Rectal smooth muscle tissue (tissue), 1 donor: ENCODE results near the gene B3GNT8.
A peak's percentile ranks its signal among the peaks of the same experiment; 100 is the strongest.
"Not testable (repeated sequence)": the region's sequence is repeated elsewhere in the genome, so short reads cannot be mapped to it uniquely, and the experiment has no call there.

ENCODE experiments used
- H3K27ac ChIP-seq: one replicate; pipeline ENCODE4 v1.7.0; 2013; ENCODE audit warnings: low read depth, low read length, inconsistent platforms
- H3K27me3 ChIP-seq: one replicate; pipeline ENCODE4 v1.7.0; 2013; ENCODE audit warnings: low read length; ENCODE audit not compliant: control insufficient read depth, insufficient read depth
- H3K36me3 ChIP-seq: one replicate; pipeline ENCODE4 v1.7.0; 2013; ENCODE audit warnings: low read length; ENCODE audit not compliant: control insufficient read depth, insufficient read depth
- H3K4me1 ChIP-seq: one replicate; pipeline ENCODE4 v1.7.0; 2013; ENCODE audit warnings: low read length; ENCODE audit not compliant: control insufficient read depth, insufficient read depth
- H3K4me3 ChIP-seq: one replicate; pipeline ENCODE4 v1.7.0; 2013; ENCODE audit warnings: low read length
- H3K9ac ChIP-seq: one replicate; pipeline ENCODE4 v1.7.0; 2013; ENCODE audit warnings: low read length

Gene B3GNT8

DNA sequence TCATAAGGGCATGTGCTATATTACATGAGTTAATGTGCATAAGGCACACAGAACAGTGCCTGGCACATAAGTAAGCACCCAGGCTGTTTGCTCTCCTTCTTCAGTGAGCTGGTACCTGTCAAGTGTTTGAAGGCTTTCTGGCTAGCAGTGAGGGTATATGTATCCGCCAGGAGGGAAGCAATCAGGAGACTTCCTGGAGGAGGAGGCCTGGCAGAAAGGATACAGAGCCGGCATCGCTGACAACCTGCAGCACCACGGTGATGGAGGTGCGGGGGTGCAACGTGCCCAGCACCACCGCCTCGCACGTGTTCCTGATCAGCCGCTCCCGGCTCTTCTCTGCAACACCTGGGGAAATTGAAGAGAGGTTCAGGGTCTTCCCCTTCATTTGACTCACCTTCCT, 35.6 kb downstream of the B3GNT8 start:
- no peak overlapping the region for H3K27ac ChIP-seq
- no peak overlapping the region for H3K9ac ChIP-seq
- H3K27me3 ChIP-seq = no peaks in the 10 kb centered on the region
- peaks cover 26% of the 10 kb centered on the region for H3K36me3 ChIP-seq
- H3K4me3 ChIP-seq = no peak overlapping the region
- H3K4me1 ChIP-seq = peaks cover 3% of the 10 kb centered on the region

DNA sequence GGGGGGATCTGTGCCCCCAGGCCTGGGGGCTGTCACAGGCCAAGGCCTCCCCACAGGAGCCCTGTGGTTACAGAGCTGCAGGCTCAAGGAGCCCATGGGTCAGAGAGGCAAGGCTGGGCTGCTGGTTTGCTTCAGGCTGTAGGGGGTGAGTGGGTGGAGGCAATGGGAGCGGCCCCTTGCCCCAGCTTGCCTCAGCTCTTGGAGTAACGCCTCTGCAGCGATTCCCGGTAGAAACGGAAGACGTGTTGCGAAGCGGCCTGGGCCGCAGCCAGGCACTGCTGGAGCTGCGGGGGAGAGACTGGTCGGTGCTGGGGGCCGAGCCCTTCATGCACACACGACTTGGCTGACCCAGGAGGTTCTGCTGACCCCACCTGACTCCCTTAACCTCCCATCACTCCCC, 40.7 kb downstream of the B3GNT8 start:
- Histone ChIP-seq H3K4me3 (no peak overlapping the region), H3K4me1 (no peaks in the 10 kb centered on the region), H3K27me3 (no peaks in the 10 kb centered on the region), H3K27ac (no peak overlapping the region), H3K9ac (no peak overlapping the region), H3K36me3 (peaks cover 26% of the 10 kb centered on the region)

DNA sequence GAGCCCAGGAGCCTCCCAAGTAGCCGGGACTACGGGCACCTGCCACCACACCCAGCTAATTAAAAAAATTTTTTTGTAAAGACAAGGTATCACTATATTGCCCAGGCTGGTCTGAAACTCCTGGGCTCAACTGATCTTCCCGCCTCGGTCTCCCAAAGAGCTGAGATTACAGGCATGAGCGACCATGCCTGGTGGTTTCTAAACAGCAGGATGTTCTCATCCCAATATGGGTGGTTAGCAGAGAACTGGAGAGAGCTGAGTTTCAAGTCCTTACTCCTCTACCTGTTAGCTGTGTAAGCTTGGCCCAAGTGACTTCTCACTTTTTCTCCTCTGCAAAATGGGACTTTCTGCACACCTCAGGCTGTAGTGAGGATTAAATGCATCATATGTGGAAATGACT, 42.8 kb downstream of the B3GNT8 start:
- no peaks in the 10 kb centered on the region for H3K4me1 ChIP-seq
- no peak overlapping the region for H3K9ac ChIP-seq
- H3K27me3 ChIP-seq = no peaks in the 10 kb centered on the region
- no peak overlapping the region for H3K27ac ChIP-seq
- H3K36me3 ChIP-seq = peaks cover 11% of the 10 kb centered on the region
- H3K4me3 ChIP-seq = no peak overlapping the region

DNA sequence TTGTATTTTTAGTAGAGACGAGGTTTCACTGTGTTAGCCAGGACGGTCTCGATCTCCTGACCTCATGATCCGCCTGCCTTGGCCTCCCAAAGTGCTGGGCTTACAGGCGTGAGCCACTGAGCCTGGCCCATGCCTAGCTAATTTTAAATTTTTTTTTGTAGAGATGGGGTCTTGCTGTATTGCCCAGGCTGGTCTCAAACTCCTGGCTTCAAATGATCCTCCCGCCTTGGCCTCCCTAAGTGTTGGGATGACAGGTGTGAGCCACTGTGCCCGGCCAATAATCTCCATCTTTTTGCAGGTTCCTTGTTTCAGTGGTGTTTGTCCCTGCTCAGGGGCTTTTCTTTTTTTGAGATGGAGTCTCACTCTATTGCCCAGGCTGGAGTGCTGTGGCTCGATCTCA, 45.6 kb downstream of the B3GNT8 start:
- H3K27me3 ChIP-seq, H3K9ac ChIP-seq, H3K4me1 ChIP-seq, H3K27ac ChIP-seq, H3K4me3 ChIP-seq, H3K36me3 ChIP-seq: not testable (repeated sequence)

DNA sequence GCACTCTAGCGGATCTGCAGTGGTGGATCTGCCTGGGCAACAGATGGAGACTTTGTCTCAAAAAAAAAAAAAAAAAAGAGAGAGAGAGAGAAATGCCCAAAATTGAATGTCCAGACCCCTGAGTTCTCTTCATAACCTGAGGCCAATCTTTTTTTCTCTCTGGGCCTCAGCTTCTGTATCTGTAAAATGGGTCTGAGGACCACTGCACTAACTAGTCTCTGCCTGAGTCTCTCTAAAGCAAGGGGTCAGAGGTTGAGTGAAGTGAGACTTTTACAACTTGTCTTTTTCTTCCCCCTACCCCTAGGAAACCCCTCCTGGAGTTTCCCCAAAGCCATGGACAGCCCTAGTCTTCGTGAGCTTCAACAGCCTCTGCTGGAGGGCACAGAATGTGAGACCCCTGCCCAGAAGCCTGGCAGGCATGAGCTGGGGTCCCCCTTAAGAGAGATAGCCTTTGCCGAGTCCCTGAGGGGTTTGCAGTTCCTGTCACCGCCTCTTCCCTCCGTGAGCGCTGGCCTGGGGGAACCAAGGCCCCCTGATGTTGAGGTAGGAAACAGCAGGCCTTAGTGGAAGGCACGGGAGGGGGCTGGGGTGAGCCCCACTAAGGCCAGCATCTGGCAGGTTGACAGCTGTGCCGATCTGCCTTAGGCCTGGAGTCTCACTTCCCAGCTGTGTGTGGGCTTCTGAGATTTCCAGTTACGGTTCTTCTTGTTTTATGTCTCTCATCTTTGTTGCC, 49.0 kb downstream of the B3GNT8 start:
- no peaks in the 10 kb centered on the region for H3K27me3 ChIP-seq
- H3K4me1 ChIP-seq = peaks cover 14% of the 10 kb centered on the region
- peaks cover 2% of the 10 kb centered on the region for H3K36me3 ChIP-seq
- H3K27ac ChIP-seq = peak overlapping the region; percentile 75
- no peak overlapping the region for H3K9ac ChIP-seq
- H3K4me3 ChIP-seq = no peak overlapping the region

DNA sequence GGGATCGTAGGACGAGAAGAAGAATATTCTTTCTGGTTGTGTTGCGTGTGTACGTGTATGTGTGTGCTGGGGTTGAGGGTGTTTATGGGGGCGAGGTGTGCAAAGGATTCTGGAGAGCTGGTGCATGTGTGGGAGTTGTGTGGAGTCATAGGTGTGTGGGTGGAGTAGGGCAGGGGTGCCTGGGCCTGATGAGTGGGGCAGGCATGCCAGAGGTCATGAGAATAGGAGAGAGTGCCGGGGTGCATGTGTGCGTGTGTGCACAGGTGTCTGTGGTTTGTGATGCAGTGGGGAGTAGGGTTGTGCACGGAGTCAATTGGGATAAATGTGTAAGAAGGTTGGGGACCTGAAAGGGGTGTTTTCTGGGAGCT, 50.2 kb downstream of the B3GNT8 start:
- Histone ChIP-seq H3K9ac (peak overlapping the region; percentile 19), H3K4me1 (peaks cover 14% of the 10 kb centered on the region), H3K4me3 (peak overlapping the region; percentile 62), H3K36me3 (no peaks in the 10 kb centered on the region), H3K27ac (peak overlapping the region; percentile 55), H3K27me3 (no peaks in the 10 kb centered on the region)

DNA sequence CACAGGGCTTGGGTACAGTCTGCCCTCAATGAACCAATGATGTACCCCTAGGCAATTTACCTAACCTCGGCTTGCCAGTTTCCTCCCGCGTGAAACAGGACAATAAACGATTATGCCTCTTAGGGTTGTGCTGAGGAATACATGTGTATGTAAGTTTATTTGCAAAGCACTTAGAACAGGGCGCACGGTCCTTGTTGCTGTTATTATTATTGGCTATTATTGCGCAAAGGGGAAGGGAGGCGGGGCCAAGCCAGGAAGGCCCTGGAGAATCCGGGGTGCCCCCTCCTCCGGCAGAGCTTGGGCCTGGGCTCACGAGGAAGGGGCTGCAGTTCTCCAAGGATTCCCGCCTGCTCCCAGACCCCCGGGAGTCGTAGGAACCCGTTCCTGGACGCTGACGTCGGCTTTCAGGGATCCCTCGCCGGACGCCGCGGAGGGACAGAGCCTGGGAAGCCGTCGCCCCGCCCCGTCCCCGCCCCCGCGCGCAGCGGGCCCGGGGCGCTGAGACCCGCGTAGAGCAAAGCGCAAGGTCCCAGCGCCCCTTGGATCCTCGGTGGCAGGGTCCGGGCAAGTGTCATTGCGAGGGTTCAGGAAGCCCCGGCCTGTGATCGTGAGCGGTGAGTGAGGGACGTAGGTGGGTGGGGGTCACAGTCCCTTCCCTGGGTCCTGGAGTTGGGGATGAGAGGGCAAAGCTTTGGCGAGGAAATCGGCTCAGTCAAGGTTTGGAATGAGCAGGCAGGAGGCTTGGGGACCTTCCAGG, 50.8 kb downstream of the B3GNT8 start, which contains the start of gene TMEM91:
Gene TMEM91, plus strand, starts transcription at position 293 of the 757 bp plus-strand sequence. CDS start 1,777 bp downstream, outside the sequence.
- H3K27ac ChIP-seq = peak within 1 kb of the TSS; percentile 55
- H3K36me3 ChIP-seq = no peaks in the 10 kb centered on the region
- H3K27me3 ChIP-seq = no peaks in the 10 kb centered on the region
- H3K4me1 ChIP-seq = peaks cover 14% of the 10 kb centered on the region
- peak within 1 kb of the TSS; percentile 62 for H3K4me3 ChIP-seq
- peak within 1 kb of the TSS; percentile 66 for H3K9ac ChIP-seq
